Diencephalon (tissue), 1 donor: Measurements from ENCODE around the gene DLST. TPM values are rescaled to one million over a fixed set of nuclear protein-coding genes. Genes with fewer than 3 reads are reported as not detected.

Experiments used
- total RNA-seq: library from RNA; depleted of rRNA; stranded (reverse); fragments of >200 nt; gene quantifications from one replicate; pipeline ENCODE4 v1.2.3, GENCODE V29; 2014

The DLST gene
- 40.4 TPM for total RNA-seq

DNA sequence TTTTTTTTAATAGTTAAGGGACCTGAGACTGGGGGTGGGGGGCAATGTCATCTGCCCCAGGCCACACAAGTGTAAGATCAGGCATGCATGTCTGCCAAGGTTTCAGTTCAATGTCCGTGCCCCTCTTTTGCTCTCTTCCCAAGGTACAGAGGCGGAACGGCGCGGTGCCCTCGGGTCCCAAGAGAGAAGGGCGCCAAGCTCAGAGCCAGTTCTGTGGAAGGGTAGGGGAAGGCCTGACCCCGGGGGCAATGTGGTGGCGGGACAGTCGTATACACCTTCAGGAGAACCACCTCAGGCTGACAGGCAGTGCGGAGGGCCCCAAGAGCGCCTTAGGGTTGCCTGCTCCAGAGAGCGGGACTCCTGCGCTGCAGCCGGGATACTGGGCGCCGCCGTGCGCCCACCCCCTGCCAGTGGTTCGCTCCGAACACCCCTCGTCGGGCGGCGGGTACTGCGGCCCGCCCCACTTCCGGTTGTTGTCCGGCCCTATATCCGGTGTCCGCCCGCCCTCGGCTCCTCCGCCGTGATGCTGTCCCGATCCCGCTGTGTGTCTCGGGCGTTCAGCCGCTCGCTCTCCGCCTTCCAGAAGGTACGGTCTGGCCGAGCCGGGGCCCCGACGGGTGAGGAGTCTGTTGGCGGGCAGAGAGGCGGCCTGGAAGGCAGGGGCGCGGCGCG is at the start of gene DLST:
Gene DLST (plus strand): TSS at position 486 of the 672 bp plus-strand sequence. CDS start 38 bp downstream, at position 524.

DNA sequence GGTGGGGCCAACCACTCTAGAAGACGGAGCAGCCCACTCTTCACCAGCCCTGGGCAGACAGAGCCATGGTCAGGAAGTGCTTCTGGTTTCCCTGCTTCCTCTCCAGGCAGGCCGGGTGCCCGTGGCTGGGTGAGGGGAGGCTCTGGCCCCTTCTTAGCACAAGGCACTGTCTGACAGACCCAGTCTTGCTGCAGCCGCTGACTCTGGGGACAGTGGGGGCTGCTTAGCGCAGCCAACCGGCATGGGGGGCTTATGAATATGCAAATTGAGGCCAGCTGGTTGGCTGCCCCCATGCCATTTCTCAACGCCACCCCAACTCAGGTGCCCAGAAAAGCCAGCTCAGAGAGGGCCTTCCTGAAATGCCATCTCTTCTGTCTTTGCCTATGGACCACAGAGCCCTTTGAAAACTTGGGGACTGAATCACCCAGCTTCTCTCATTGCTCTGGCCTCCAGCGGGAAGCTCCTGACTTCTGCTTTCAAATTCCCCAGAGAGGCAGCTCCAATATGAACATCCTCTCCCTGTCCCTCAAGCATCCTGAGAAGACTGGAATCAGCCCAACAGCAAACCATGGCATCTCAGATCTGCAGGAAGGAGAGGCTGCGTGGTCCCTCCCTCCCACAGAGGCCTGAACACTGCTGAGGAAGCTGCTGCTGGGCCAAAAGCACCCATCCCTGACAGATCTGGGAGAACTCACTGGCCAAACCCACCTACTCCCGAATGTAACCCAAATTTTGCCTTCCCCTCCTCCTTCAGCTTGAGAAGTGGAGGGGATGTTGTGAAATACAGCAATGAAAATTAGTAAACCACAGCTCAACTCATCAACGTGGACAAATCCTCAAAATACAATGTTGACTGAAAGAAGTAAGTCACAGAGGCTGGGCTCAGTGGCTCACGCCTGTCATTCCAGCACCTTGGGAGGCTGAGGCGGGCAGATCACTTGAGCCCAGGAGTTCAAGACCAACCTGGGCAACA is 5.5 kb upstream of the DLST start, which contains the start of gene PROX2:
Gene PROX2 (minus strand): TSS at position 205 of the 973 bp plus-strand sequence. CDS start 12,311 bp downstream, outside the sequence.

DNA sequence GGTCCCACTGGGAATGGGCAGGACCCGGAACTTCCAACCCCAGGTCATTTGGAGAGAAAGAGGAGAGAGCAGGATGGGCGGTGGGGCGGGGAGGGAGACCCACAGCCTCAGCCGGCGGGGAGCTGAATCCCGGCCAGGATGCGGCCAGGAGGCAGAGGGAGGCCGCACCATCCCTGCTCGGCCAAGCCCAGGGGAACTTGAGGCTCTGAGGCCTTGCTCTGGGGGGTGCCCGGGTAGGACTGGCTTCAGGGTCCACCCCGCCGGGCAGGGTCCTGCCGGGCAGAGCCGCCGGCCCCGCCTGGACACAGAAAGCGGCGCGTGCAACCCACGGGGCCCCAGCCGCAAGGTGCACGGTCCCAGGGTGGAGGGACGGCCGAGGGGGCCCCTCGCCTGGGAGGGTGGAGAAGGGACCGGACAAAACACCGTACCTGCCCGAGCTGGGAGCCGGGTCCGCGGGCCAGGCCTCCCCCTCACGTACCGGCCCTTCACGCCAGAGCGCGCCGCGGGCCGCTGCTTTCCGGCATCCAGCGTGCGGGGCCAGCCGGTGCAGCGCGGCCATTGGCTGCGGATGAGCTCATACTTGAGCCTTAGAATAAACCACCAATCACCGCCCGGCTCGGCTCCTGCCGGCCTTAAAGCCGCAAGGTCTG is 41.2 kb downstream of the DLST start, which contains the start of gene RPS6KL1:
Gene RPS6KL1 (minus strand): TSS at position 509 of the 650 bp plus-strand sequence. CDS start 1,719 bp downstream, outside the sequence.

Other genes starting within 250 kb of the DLST start
- 64.4 TPM for gene AREL1, start 168.8 kb upstream of the DLST start, total RNA-seq
- 20.1 TPM for gene FCF1, start 168.8 kb upstream of the DLST start, total RNA-seq
- gene YLPM1, start 118.6 kb upstream of the DLST start, total RNA-seq = 89.7 TPM
- gene PROX2, start 5.8 kb upstream of the DLST start, total RNA-seq = not detected
- gene RPS6KL1, start 41.3 kb downstream of the DLST start, total RNA-seq = 39.9 TPM
- 2.8 TPM for gene PGF, start 73.7 kb downstream of the DLST start, total RNA-seq
- gene EIF2B2, start 121.0 kb downstream of the DLST start, total RNA-seq = 24.0 TPM
- 65.0 TPM for gene MLH3, start 169.6 kb downstream of the DLST start, total RNA-seq
- 49.4 TPM for gene ACYP1, start 182.1 kb downstream of the DLST start, total RNA-seq
- 6.7 TPM for gene ZC2HC1C, start 187.7 kb downstream of the DLST start, total RNA-seq
- 46.1 TPM for gene NEK9, start 245.1 kb downstream of the DLST start, total RNA-seq